Karpas-422 (cell line): Measurements from ENCODE around the gene VBP1. TPM values are rescaled to one million over a fixed set of nuclear protein-coding genes. Genes with fewer than 3 reads are reported as not detected.
"Not testable (repeated sequence)": the region's sequence is repeated elsewhere in the genome, so short reads cannot be mapped to it uniquely, and the experiment has no call there.

Experiments used
- DNase-seq: peaks from one replicate; pipeline ENCODE4 v3.0.0-alpha.2; 2015
- H2AFZ ChIP-seq: fragments of 200-600 bp; sonication (generic); 2 replicates; pipeline ENCODE4 v1.6.1; 2014; ENCODE audit warnings: antibody characterized with exemption, low read length, mixed read lengths
- H3K27ac ChIP-seq: fragments of 200-600 bp; sonication (generic); 2 replicates; pipeline ENCODE4 v1.5.1; 2014; ENCODE audit warnings: mild to moderate bottlenecking, low read length, moderate library complexity
- H3K27me3 ChIP-seq: fragments of 200-600 bp; sonication (generic); 2 replicates; pipeline ENCODE4 v1.6.1; 2014; ENCODE audit warnings: low read length, mixed read lengths
- H3K36me3 ChIP-seq: fragments of 200-600 bp; sonication (generic); 2 replicates; pipeline ENCODE4 v1.6.1; 2014; ENCODE audit warnings: low read length, mixed read lengths; ENCODE audit not compliant: insufficient read depth
- H3K4me1 ChIP-seq: fragments of 200-600 bp; sonication (generic); 2 replicates; pipeline ENCODE4 v1.6.1; 2014; ENCODE audit warnings: mild to moderate bottlenecking, low read length, mixed read lengths
- H3K4me2 ChIP-seq: fragments of 200-600 bp; sonication (generic); 2 replicates; pipeline ENCODE4 v1.6.1; 2014; ENCODE audit warnings: low read length, low read depth, mild to moderate bottlenecking; ENCODE audit not compliant: poor library complexity, severe bottlenecking
- H3K4me3 ChIP-seq: fragments of 200-600 bp; sonication (generic); 2 replicates; pipeline ENCODE4 v1.5.1; 2014; ENCODE audit warnings: mild to moderate bottlenecking, antibody characterized with exemption, low read length, mixed read lengths
- H3K79me2 ChIP-seq: fragments of 200-600 bp; sonication (generic); 2 replicates; pipeline ENCODE4 v1.6.1; 2014; ENCODE audit warnings: mild to moderate bottlenecking, low read length, mixed read lengths
- H3K9ac ChIP-seq: fragments of 200-600 bp; sonication (generic); 2 replicates; pipeline ENCODE4 v1.6.0; 2014; ENCODE audit warnings: low read length
- H3K9me2 ChIP-seq: fragments of 200-600 bp; sonication (generic), shearing (Covaris generic); replicated peaks from 2 replicates; pipeline ENCODE4 v1.6.0; 2014; ENCODE audit warnings: mild to moderate bottlenecking, low read length, moderate library complexity; ENCODE audit not compliant: insufficient read depth
- H3K9me3 ChIP-seq: fragments of 300-700, 200-600 bp; sonication (generic); 2 replicates; pipeline ENCODE4 v1.6.1; 2014; ENCODE audit warnings: low read length, mixed read lengths
- H4K20me1 ChIP-seq: fragments of 200-600 bp; sonication (generic); 2 replicates; pipeline ENCODE4 v1.6.1; 2014; ENCODE audit warnings: mild to moderate bottlenecking, antibody characterized with exemption, low read length, low read depth; ENCODE audit not compliant: insufficient read depth
- total RNA-seq: library from RNA; depleted of rRNA; stranded (reverse); fragments of >200 nt; shearing (Covaris generic); gene quantifications from 2 replicates; pipeline ENCODE4 v1.2.3, GENCODE V29; 2014; ENCODE audit warnings: low replicate concordance

The VBP1 gene
- total RNA-seq, 1 experiment from 2014 or later: 58.4 TPM

DNA sequence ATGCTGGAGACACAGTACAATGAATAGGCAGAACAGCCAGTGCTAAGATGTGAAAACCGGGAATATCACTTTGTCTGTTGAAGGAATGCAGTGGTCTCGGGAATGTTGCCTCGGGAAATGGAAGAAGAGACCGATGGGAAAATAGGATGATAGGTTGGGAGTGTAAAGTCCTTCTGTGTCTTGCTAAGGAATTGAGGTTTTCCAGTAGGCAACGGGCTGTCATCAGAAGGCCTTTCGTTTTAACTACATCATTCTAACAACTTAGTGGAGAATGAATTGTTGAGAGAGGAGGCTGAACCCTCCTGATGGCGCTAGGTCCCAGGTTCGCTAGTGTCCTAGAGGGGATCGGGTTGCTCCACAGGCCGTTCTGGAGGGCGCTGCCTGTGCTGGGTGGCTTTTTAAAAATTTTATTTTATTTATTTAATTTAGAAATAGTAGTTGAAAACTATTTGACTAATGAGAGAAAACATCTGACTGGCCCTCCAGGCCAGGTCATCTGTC, 730 bp downstream of the VBP1 start:
- Histone ChIP-seq H3K27ac (peak overlapping the region; percentile 31; the same call in 1 of the 2 replicates), H3K4me3 (peak overlapping the region; percentile 81), H3K9me3 (no peaks in the 10 kb centered on the region), H3K4me2 (peak overlapping the region; percentile 81), H3K4me1 (peaks cover 21% of the 10 kb centered on the region), H3K9me2 (no peaks in the 10 kb centered on the region), H3K9ac (peak overlapping the region; percentile 81), H3K27me3 (no peaks in the 10 kb centered on the region), H3K36me3 (peaks cover 10% of the 10 kb centered on the region), H2AFZ (no peak overlapping the region), H4K20me1 (no peaks in the 10 kb centered on the region), H3K79me2 (peaks cover 50% of the 10 kb centered on the region)
- peak; percentile 50 for DNase-seq

DNA sequence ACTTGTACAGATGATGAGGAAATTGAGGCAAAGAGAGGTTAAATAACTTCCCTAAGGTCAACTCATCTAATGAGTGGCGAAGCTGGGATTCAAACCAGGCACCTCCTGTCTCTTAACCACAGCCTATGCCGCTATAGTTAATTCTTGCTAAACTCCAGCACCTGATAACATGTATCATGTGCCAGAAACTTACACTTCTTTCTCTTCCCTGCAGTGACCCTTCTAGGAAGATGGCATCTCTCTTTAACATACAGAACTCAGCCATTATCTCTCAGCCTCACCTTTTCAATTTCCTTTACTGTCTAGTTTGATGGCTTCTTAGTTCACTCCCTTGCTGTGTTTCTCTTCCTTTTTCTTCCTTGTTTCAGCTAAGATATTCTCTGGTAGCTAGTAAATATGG, 2.5 kb downstream of the VBP1 start:
- Histone ChIP-seq H3K27me3 (no peaks in the 10 kb centered on the region), H3K27ac (no peak overlapping the region), H3K9ac (no peak overlapping the region), H3K36me3 (peaks cover 18% of the 10 kb centered on the region), H3K9me2 (no peaks in the 10 kb centered on the region), H3K4me2 (no peak overlapping the region), H3K4me3 (no peak overlapping the region), H3K9me3 (no peaks in the 10 kb centered on the region), H3K79me2 (peaks cover 50% of the 10 kb centered on the region), H3K4me1 (peaks cover 21% of the 10 kb centered on the region), H4K20me1 (no peaks in the 10 kb centered on the region), H2AFZ (no peak overlapping the region)
- DNase-seq: no peak

DNA sequence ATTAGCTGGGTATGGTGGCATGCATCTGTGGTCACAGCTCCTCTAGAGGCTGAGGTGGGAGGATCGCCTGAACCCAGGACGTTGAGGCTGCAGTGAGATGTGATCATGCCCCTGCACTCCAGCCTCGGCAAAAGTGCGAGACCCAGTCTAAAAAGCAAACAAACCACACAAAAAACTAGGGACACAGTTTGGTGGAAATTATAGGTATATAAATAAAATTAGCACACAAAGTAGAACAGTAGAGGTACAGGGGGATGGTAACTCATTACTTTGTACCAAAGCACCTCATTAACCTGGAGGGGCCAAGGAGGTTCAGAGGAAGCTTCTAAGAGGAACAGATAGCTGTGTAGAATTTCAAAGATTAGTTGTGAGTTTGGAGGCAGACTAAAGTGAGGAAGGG, 5.1 kb downstream of the VBP1 start:
- no peak for DNase-seq
- H3K9me3 ChIP-seq: no peaks in the 10 kb centered on the region
- peaks cover 60% of the 10 kb centered on the region for H3K79me2 ChIP-seq
- H3K36me3 ChIP-seq: peaks cover 18% of the 10 kb centered on the region
- no peak overlapping the region for H3K4me3 ChIP-seq
- peaks cover 12% of the 10 kb centered on the region for H3K4me1 ChIP-seq
- H3K9ac ChIP-seq: no peak overlapping the region
- H3K27me3 ChIP-seq: no peaks in the 10 kb centered on the region
- no peak overlapping the region for H3K4me2 ChIP-seq
- no peak overlapping the region for H3K27ac ChIP-seq
- no peak overlapping the region for H2AFZ ChIP-seq
- H4K20me1 ChIP-seq: no peaks in the 10 kb centered on the region
- no peaks in the 10 kb centered on the region for H3K9me2 ChIP-seq

DNA sequence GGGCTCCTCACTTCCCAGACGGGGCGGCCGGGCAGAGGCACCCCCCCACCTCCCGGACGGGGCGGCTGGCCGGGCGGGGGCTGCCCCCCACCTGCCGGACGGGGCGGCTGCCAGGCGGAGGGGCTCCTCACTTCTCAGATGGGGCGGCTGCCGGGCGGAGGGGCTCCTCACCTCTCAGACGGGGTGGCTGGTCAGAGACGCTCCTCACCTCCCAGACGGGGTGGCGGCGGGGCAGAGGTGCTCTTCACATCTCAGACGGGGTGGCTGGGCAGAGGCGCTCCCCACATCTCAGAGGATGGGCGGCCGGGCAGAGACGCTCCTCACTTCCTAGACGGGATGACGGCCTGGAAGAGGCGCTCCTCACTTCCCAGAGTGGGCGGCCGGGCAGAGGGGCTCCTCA, 7.5 kb downstream of the VBP1 start:
- H4K20me1 ChIP-seq, H3K4me1 ChIP-seq, H3K4me2 ChIP-seq, H3K9ac ChIP-seq, H3K9me2 ChIP-seq, H2AFZ ChIP-seq, H3K9me3 ChIP-seq, H3K27me3 ChIP-seq, DNase-seq, H3K4me3 ChIP-seq, H3K27ac ChIP-seq: not testable (repeated sequence)
- peaks cover 44% of the 10 kb centered on the region for H3K79me2 ChIP-seq
- peaks cover 18% of the 10 kb centered on the region for H3K36me3 ChIP-seq

DNA sequence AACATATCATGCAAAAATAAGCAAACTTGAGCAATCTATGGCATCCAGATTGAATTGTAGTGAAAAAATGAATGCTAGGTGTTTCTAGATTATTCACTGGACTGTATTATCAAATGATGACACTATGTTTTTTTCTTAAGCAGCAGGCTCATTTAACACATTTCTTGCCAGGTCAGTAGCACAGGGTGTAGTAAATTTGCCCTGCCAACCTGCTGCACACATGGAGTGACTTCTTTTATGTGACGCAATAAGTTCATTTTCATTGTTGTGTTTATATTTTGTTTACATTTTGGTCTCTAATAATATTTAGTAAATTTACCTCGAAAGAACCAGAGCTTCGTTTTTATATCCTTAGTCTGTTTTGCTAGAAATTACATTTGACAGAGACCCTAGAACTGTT, 9.5 kb downstream of the VBP1 start:
- Histone ChIP-seq H3K4me2 (no peak overlapping the region), H3K27me3 (no peaks in the 10 kb centered on the region), H3K4me3 (no peak overlapping the region), H3K36me3 (peaks cover 21% of the 10 kb centered on the region), H3K4me1 (no peaks in the 10 kb centered on the region), H4K20me1 (no peaks in the 10 kb centered on the region), H3K9me2 (no peaks in the 10 kb centered on the region), H3K27ac (no peak overlapping the region), H3K79me2 (peaks cover 24% of the 10 kb centered on the region), H3K9me3 (no peaks in the 10 kb centered on the region), H2AFZ (no peak overlapping the region), H3K9ac (no peak overlapping the region)
- no peak for DNase-seq

DNA sequence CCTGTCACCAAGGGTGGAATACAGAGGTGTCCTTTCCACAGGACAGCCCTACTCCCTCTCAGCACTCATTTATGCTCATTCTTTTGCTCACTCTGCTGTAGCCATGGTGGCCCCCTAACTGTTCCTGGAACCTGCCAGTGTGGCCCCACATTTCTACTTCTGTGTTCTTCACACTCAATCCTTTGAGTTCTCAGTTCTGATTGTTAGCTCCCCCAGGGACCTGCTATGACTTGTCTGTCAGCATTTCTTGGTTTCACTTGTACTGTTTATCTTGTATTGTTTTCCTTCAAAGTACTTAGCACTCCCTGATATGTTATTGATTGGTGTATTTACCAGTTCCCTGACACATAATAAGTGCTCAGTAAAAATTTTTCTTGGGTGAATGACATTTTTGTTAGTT, 14.9 kb downstream of the VBP1 start:
- H3K4me3 ChIP-seq: no peak overlapping the region

DNA sequence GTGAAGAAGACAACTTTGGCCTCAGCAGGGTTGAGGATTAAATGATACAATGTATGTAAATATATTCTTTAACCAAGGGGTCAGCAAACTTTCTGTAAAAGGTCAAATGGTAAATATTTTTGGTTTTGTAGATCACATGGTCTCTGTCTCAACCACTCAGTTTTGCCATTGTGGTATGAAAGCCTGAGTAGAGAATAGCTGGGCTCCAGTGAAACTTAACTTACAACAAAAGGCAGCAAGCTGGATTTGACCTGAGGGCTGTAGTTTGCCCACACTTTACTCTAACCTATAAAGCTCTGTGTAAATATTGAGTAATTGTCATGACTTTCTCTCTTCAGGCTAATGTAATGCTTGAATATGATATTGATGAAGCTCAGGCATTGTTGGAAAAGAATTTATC, 19.6 kb downstream of the VBP1 start:
- Histone ChIP-seq H3K9me3 (no peaks in the 10 kb centered on the region), H3K9me2 (no peaks in the 10 kb centered on the region), H3K27ac (no peak overlapping the region), H3K4me2 (no peak overlapping the region), H2AFZ (no peak overlapping the region), H3K79me2 (peaks cover 3% of the 10 kb centered on the region; the same call in 1 of the 2 replicates), H3K4me1 (no peaks in the 10 kb centered on the region), H3K27me3 (no peaks in the 10 kb centered on the region), H3K4me3 (no peak overlapping the region), H3K36me3 (peaks cover 8% of the 10 kb centered on the region; the same call in 1 of the 2 replicates), H4K20me1 (no peaks in the 10 kb centered on the region), H3K9ac (no peak overlapping the region)
- DNase-seq: no peak

More for the DNA sequence above, 14.9 kb downstream of the VBP1 start:
- Histone ChIP-seq H3K4me2 (no peak overlapping the region), H3K36me3 (peaks cover 6% of the 10 kb centered on the region; the same call in 1 of the 2 replicates), H3K9me3 (no peaks in the 10 kb centered on the region), H2AFZ (no peak overlapping the region), H3K27ac (no peak overlapping the region), H3K9ac (no peak overlapping the region), H3K4me1 (no peaks in the 10 kb centered on the region), H3K9me2 (no peaks in the 10 kb centered on the region), H3K79me2 (peaks cover 9% of the 10 kb centered on the region; the same call in 1 of the 2 replicates), H4K20me1 (no peaks in the 10 kb centered on the region), H3K27me3 (no peaks in the 10 kb centered on the region)
- no peak for DNase-seq

DNA sequence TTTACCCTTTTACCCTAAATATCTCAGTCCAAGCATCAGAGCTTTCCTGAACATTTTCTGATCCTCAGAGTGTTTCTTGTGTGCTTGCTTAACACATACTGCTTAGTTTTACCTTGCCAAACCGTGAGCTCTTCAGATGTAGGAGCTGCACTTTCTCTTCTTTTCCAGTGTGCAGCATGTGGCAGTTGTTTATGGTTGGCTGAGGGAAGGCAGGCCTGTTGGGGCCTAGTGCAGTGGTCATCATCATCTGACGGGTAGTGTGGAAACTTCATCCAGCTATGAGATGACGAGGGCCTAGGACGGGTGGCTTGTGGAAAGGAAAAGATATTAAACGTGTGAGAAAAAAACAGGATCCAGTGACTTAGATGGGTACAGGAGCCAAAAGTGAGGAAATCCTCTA, 21.5 kb downstream of the VBP1 start:
- no peak overlapping the region for H3K9ac ChIP-seq
- no peak overlapping the region for H3K4me2 ChIP-seq
- H3K9me3 ChIP-seq: no peaks in the 10 kb centered on the region
- H3K27ac ChIP-seq: no peak overlapping the region
- H3K4me3 ChIP-seq: no peak overlapping the region
- no peak overlapping the region for H2AFZ ChIP-seq
- DNase-seq: no peak
- H3K79me2 ChIP-seq: peaks cover 3% of the 10 kb centered on the region; the same call in 1 of the 2 replicates
- H4K20me1 ChIP-seq: no peaks in the 10 kb centered on the region
- no peaks in the 10 kb centered on the region for H3K4me1 ChIP-seq
- H3K9me2 ChIP-seq: no peaks in the 10 kb centered on the region
- no peaks in the 10 kb centered on the region for H3K27me3 ChIP-seq
- peaks cover 8% of the 10 kb centered on the region; the same call in 1 of the 2 replicates for H3K36me3 ChIP-seq
